HG03095 (cell line): ENCODE results near the gene ZNF14.
"Not testable (repeated sequence)": the region's sequence is repeated elsewhere in the genome, so short reads cannot be mapped to it uniquely, and the experiment has no call there.

ENCODE experiments used
- ATAC-seq: cut with Tn5 transposase; IDR thresholded peaks from one replicate; pipeline ENCODE4 v1.9.1; 2021; ENCODE audit warnings: moderate library complexity; ENCODE audit not compliant: unreplicated experiment

Gene ZNF14

GRCh38 chr19:19747357-19748220, 14.7 kb upstream of the ZNF14 start:
- ATAC-seq, result no peak

GRCh38 chr19:19746286-19747213, 13.6 kb upstream of the ZNF14 start:
- ATAC-seq, result no peak

DNA sequence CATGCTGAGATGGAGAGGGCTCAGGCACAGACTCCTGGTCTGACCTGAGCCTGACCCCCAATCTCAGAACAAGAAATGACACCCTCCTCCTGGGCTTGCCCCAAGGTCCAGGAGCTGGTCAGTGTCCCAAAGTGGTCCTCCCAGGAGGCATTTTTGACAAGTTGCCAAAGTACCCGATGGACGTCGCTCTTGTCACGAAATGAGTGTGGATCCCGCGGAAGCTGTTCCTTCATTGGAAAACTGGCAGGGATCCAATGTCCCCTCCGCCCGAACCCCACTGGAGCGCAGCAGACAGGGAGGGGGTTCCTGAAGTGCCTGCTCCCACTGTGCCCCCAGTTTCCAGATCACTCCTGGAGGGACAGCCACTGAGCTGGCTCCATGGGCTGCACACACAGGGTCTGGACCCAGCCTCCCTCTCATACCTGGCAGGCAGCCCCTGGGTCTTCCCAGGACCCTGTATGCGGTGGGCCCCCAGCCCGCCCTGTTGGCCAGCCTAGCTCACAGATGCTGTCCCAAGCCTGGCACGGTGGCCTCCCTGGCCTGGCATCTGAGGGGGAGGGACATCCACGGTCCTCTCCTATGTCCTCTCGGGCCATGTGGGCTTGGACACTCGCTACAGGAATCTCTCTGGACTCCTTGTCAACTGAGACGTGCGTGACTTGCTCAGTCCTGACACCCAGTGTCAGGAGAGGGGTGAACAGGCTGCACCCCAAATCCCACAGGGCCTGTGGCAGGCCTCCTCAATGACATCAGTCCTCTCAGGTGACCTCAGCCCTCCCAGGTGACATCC, 12.8 kb upstream of the ZNF14 start:
- ATAC-seq, result no peak

DNA sequence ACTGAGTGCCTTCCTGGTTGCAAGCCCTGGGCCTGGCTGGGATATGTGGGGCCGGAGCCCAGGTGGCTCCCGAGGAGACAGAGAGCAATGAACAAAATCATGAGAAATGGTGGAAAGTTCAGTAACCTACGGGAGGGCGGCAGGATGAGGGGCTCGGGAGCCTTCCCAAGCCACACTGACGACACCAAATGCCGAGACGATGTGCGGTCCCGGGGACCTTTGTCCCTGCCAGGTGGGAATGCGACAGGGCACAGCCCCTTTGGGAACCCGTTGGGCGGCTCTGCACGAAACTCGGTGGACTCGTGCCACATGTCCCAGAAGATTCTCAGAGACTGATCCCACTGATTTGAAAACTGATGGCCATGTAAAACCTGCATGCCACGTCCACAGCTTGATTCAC, 11.7 kb upstream of the ZNF14 start:
- ATAC-seq, result no peak

DNA sequence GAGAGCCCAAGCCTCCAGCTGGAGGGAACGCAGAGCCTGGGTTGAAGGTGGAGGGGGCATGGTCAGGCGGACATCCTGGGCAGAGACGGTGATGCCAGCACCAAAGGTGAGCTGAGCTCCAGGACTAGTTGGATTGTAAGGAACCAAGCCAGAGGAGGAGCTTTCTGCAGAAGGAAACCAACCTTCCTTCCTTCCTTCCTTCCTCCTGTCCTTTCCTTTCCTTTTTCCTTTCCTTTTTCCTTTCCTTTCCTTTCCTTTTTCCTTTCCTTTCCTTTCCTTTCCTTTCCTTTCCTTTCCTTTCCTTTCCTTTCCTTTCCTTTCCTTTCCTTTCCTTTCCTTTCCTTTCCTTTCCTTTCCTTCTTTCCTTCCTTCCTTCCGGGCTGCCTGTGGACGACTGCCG, 11.0 kb upstream of the ZNF14 start:
- ATAC-seq, result not testable (repeated sequence)

DNA sequence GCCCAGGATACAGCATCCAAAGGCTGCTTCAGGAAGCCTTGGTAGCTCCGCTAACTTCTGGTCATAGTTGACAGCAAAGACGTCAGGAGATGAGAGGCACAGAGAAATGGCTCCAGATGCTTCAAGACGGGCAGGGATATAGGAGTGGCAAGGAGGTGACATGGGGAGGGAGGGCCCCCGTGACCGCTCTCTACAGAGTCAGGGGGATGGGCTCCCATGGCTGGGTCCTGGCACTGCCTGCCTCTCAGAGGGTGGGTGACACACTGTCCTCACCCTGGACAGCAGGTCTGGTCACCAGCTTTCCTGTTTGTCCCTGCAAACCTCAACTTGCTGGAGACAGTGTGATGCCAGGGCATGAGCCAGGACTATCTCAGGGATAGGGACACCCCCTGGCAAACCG, 10.3 kb upstream of the ZNF14 start:
- no peak for ATAC-seq

DNA sequence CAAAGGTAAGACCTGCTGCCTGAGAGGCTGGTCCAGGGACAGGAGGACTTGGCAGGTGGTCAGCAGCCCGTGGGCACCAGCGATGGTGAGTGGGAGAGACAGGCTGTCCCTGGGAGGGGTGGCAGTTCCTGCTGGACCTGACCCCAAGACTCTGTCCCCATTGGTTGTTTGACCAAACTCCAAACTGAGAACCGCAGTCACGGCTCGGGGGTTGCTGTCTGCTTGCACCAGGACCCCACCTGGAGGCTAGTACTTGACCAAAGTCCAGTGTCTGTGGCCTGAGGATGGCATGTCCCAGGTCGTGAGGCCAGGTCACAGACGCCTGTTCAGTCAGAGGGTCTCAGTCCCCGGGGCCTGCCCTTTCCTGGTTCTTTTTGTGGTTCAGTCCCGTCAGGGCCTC, 9.9 kb upstream of the ZNF14 start:
- ATAC-seq, result no peak

- no peak for ATAC-seq
These were observed 8.3 kb upstream of the ZNF14 start for GRCh38 chr19:19741184-19741583.

DNA sequence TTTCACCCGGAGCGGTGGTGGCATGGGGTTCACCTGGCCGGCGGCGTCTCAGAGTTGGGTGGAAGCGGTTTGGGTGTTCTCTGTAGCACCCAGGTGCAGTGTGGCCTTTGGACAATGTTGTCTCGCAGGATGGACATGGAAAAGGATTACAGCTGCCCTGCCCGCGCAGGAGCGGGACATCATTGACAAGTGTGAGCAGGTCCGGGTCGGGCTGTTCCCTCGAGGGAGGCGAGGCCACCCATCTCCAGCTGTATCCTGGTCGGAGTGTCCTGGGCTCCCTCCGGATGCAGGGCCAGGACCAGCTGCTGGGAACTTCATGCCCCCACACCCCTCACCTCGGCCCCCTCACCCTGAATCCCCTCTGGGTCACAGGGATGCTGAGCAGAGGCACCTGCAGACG, 7.8 kb upstream of the ZNF14 start:
- no peak for ATAC-seq

DNA sequence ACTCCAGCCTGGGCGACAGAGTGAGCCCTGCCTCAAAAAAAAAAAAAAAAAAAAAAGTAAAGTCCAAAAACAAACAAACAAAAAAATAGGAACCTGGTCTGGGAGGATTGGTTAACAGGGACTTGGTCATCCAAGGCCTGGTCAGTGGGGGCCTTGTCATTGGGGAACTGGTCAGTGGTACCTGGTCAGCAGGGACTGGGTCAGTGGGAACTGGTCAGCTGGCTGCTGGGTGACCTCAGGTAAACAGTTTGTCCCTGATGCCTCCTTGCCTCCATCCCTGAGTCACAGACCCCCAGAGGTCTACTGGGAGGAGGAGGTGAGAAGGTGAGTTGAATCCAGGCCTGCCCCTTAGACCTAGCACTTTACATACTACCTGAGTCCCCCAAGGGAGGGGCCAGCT, 5.7 kb upstream of the ZNF14 start:
- no peak for ATAC-seq

GRCh38 chr19:19737559-19738332, 4.8 kb upstream of the ZNF14 start:
- ATAC-seq, result no peak

DNA sequence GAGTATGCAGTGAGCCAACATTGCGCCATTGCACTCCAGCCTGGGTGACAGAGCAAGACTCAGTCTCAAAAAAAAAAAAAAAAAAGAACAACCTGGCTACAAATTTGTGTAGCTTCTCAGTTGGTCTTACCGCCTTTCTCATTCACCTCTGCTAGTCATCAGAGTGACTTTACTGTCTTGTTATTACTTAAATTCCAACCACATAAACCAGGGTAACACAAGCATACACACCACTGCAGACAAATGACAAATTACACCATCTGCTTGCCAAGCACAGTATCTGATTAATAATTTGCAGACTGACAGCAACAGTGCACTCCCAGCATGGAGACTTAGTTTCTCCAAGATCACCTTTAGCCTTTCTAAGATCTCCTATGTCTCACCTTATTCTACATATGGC, 11.0 kb downstream of the ZNF14 start:
- no peak for ATAC-seq

DNA sequence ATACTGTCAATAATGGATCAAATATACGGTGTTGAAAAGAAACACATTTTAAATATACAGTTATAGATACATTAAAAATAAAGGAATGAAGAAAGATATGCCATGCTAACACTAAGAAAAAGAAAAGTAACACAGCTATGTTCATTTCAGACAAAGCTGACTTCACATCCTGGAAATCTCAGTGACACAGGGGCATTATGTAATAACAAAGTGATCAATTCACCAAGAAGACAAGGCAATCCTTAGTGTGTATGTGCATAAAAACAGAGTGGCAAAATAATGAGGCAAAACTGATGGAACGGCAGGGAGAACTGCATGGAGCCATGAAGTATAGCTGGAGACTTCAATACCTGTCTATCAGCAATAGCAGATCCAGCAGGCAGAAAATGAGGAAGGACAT, 13.1 kb downstream of the ZNF14 start:
- ATAC-seq, result no peak

- ATAC-seq, result no peak
These were observed 20.7 kb downstream of the ZNF14 start for GRCh38 chr19:19711934-19712828.

DNA sequence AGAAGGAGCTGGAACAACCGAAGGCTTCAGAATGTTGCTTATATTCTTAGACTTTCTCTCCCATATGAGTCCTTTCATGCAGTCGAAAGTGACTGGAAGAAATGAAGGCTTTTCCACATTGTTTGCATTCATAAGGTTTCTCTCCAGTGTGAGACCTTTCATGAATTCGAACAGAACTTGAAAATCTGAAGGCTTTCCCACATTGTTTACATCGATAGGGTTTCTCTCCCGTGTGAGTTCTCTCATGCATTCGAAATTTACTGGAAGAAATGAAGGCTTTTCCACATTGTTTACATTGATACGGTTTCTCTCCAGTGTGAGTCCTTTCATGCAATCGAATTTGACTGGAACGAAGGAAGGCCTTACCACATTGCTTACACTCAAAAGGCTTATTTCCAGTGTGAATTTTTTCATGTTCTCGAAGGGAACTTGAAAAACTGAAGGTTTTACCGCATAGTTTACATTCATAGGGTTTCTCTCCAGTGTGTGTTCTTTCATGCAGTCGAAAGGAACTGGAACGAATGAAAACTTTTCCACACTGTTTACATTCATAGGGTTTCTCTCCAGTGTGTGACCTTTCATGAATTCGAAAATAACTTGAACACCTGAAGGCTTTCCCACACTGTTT, 21.5 kb downstream of the ZNF14 start:
- ATAC-seq, result no peak

DNA sequence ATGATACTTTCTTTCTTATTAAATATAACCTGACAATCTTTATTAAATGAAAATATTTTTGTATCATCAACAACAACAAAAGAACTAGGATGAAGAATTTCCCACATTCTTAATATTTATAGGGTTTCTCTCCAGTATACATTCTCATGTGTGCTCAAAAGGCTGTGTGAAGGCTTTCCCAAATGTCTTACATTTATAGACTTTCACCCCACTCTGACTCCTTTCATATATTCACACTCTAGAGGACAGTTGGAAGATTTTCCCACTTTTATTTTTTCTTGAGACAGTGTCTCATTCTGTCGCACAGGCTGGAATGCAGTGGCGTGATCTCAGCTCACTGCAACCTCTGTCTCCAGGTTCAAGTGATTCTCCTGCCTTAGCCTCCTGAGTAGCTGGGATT, 22.4 kb downstream of the ZNF14 start:
- no peak for ATAC-seq

GRCh38 chr19:19704836-19705235, 28.1 kb downstream of the ZNF14 start:
- no peak for ATAC-seq

- ATAC-seq, result not testable (repeated sequence)
These were observed 32.4 kb downstream of the ZNF14 start for GRCh38 chr19:19700493-19700892.

DNA sequence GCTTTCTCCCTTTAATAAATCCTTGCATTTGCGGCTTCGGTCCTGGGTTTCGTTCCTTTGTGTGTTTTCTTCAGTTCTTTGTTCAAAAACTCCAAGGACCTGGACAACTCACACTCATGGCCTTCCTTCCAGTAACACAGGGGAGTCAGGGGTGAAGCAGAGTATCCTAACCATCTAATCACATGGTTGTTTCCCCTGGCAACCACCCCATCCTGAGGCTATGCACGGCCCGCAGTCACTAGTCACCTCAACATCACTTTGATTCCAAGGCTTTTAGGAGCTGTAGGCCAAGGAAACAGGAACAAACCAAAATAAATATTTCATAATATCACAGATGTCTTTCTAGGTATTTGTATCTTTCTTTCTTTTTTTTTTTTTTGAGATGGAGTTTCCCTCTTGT, 35.3 kb downstream of the ZNF14 start:
- no peak for ATAC-seq
